ENCODE data around the gene KIAA1217.
"Not testable (repeated sequence)": the region's sequence is repeated elsewhere in the genome, so short reads cannot be mapped to it uniquely, and the experiment has no call there.

KIAA1217 gene

GRCh38 chr10:24469993-24470392, 261.1 kb downstream of the KIAA1217 start:
- H3K27ac Mint-ChIP-seq, result no peak overlapping the region
- ATAC-seq (replicated peaks), result no peak
- H3K4me3 Mint-ChIP-seq, result no peak overlapping the region
- no peaks in the 10 kb centered on the region for H3K4me1 Mint-ChIP-seq (ENCODE audit: low read depth in 2 of 2)
- DNase-seq, result no peak
- peaks cover 23 to 26% of the 10 kb centered on the region in 2 donors for H3K27me3 Mint-ChIP-seq
- peaks cover 0 to 9% of the 10 kb centered on the region in 2 donors for H3K9me3 Mint-ChIP-seq
- no peaks in the 10 kb centered on the region for H3K36me3 Mint-ChIP-seq (ENCODE audit: insufficient read depth)

- peaks cover 1 to 9% of the 10 kb centered on the region in 2 donors for H3K9me3 Mint-ChIP-seq
- no peak for ATAC-seq (replicated peaks)
- peaks cover 28 to 45% of the 10 kb centered on the region in 2 donors for H3K27me3 Mint-ChIP-seq
- DNase-seq, result no peak
- no peak overlapping the region for H3K4me3 Mint-ChIP-seq
- H3K27ac Mint-ChIP-seq, result no peak overlapping the region
- no peaks in the 10 kb centered on the region for H3K36me3 Mint-ChIP-seq (ENCODE audit: insufficient read depth)
- no peaks in the 10 kb centered on the region for H3K4me1 Mint-ChIP-seq (ENCODE audit: low read depth in 2 of 2)
Observed at GRCh38 chr10:24475598-24475997, 266.7 kb downstream of the KIAA1217 start.

- DNase-seq (no peak), ATAC-seq (replicated peaks) (no peak)
- Mint-ChIP-seq H3K27ac (no peak overlapping the region), H3K4me3 (no peak overlapping the region), H3K9me3 (peaks cover 1 to 9% of the 10 kb centered on the region in 2 donors), H3K27me3 (peaks cover 30 to 36% of the 10 kb centered on the region in 2 donors), H3K4me1 (ENCODE audit: low read depth in 2 of 2) (no peaks in the 10 kb centered on the region), H3K36me3 (ENCODE audit: insufficient read depth) (no peaks in the 10 kb centered on the region)
Observed at GRCh38 chr10:24476913-24477701, 268.2 kb downstream of the KIAA1217 start.

GRCh38 chr10:24477915-24478314, 269.0 kb downstream of the KIAA1217 start:
- Mint-ChIP-seq H3K27me3 (peaks cover 25 to 29% of the 10 kb centered on the region in 2 donors), H3K4me1 (ENCODE audit: low read depth in 2 of 2) (no peaks in the 10 kb centered on the region), H3K27ac (no peak overlapping the region), H3K9me3 (peaks cover 1 to 6% of the 10 kb centered on the region in 2 donors), H3K36me3 (ENCODE audit: insufficient read depth) (no peaks in the 10 kb centered on the region), H3K4me3 (no peak overlapping the region)
- DNase-seq (no peak), ATAC-seq (replicated peaks) (no peak)

- no peak for ATAC-seq (replicated peaks)
- peaks cover 0 to 1% of the 10 kb centered on the region in 2 donors for H3K9me3 Mint-ChIP-seq
- DNase-seq, result no peak
- no peaks in the 10 kb centered on the region for H3K4me1 Mint-ChIP-seq (ENCODE audit: low read depth in 2 of 2)
- no peak overlapping the region for H3K4me3 Mint-ChIP-seq
- peaks cover 13 to 18% of the 10 kb centered on the region in 2 donors for H3K27me3 Mint-ChIP-seq
- H3K27ac Mint-ChIP-seq, result no peak overlapping the region
- H3K36me3 Mint-ChIP-seq (ENCODE audit: insufficient read depth), result no peaks in the 10 kb centered on the region
Observed at GRCh38 chr10:24479806-24480205, 270.9 kb downstream of the KIAA1217 start.

- no peak for ATAC-seq (replicated peaks)
- no peak overlapping the region for H3K27ac Mint-ChIP-seq
- H3K4me3 Mint-ChIP-seq, result no peak overlapping the region
- peaks cover 1% of the 10 kb centered on the region in 2 donors for H3K9me3 Mint-ChIP-seq
- H3K4me1 Mint-ChIP-seq (ENCODE audit: low read depth in 2 of 2), result no peaks in the 10 kb centered on the region
- H3K36me3 Mint-ChIP-seq (ENCODE audit: insufficient read depth), result no peaks in the 10 kb centered on the region
- no peak for DNase-seq
- H3K27me3 Mint-ChIP-seq, result peaks cover 15 to 16% of the 10 kb centered on the region in 2 donors
Observed at GRCh38 chr10:24480447-24480846, 271.5 kb downstream of the KIAA1217 start.

GRCh38 chr10:24481241-24481640, 272.3 kb downstream of the KIAA1217 start:
- Mint-ChIP-seq H3K27ac (no peak overlapping the region), H3K36me3 (ENCODE audit: insufficient read depth) (no peaks in the 10 kb centered on the region), H3K4me3 (no peak overlapping the region), H3K9me3 (peaks cover 1 to 9% of the 10 kb centered on the region in 2 donors), H3K27me3 (peaks cover 18% of the 10 kb centered on the region in 2 donors), H3K4me1 (ENCODE audit: low read depth in 2 of 2) (no peaks in the 10 kb centered on the region)
- no peak for ATAC-seq (replicated peaks)
- no peak for DNase-seq

- H3K4me1 Mint-ChIP-seq (ENCODE audit: low read depth in 2 of 2); DNase-seq; H3K4me3 Mint-ChIP-seq; ATAC-seq (replicated peaks); H3K27ac Mint-ChIP-seq; H3K9me3 Mint-ChIP-seq; H3K36me3 Mint-ChIP-seq (ENCODE audit: insufficient read depth): not testable (repeated sequence)
- peaks cover 22% of the 10 kb centered on the region in 2 donors for H3K27me3 Mint-ChIP-seq
Observed at GRCh38 chr10:24482713-24483112, 273.8 kb downstream of the KIAA1217 start.

GRCh38 chr10:24483701-24484100, 274.8 kb downstream of the KIAA1217 start:
- Mint-ChIP-seq H3K27ac (no peak overlapping the region), H3K27me3 (peaks cover 22 to 32% of the 10 kb centered on the region in 2 donors), H3K36me3 (ENCODE audit: insufficient read depth) (no peaks in the 10 kb centered on the region), H3K4me1 (ENCODE audit: low read depth in 2 of 2) (no peaks in the 10 kb centered on the region), H3K4me3 (no peak overlapping the region), H3K9me3 (peaks cover 1 to 9% of the 10 kb centered on the region in 2 donors)
- DNase-seq (no peak), ATAC-seq (replicated peaks) (peak; percentile 40)

GRCh38 chr10:24484771-24485170, 275.8 kb downstream of the KIAA1217 start:
- DNase-seq, result no peak
- no peak overlapping the region for H3K27ac Mint-ChIP-seq
- no peaks in the 10 kb centered on the region for H3K36me3 Mint-ChIP-seq (ENCODE audit: insufficient read depth)
- H3K27me3 Mint-ChIP-seq, result peaks cover 22 to 33% of the 10 kb centered on the region in 2 donors
- no peaks in the 10 kb centered on the region for H3K4me1 Mint-ChIP-seq (ENCODE audit: low read depth in 2 of 2)
- no peak for ATAC-seq (replicated peaks)
- H3K4me3 Mint-ChIP-seq, result no peak overlapping the region
- H3K9me3 Mint-ChIP-seq, result peaks cover 1 to 9% of the 10 kb centered on the region in 2 donors

GRCh38 chr10:24485304-24485703, 276.4 kb downstream of the KIAA1217 start:
- ATAC-seq (replicated peaks), result no peak
- Mint-ChIP-seq H3K9me3 (peaks cover 1 to 9% of the 10 kb centered on the region in 2 donors), H3K4me3 (no peak overlapping the region), H3K27ac (no peak overlapping the region), H3K36me3 (ENCODE audit: insufficient read depth) (no peaks in the 10 kb centered on the region), H3K4me1 (ENCODE audit: low read depth in 2 of 2) (no peaks in the 10 kb centered on the region), H3K27me3 (peaks cover 21 to 33% of the 10 kb centered on the region in 2 donors)
- DNase-seq, result no peak

GRCh38 chr10:24488631-24489030, 279.7 kb downstream of the KIAA1217 start:
- H3K27me3 Mint-ChIP-seq, result peaks cover 16 to 34% of the 10 kb centered on the region in 2 donors

GRCh38 chr10:24493165-24493564, 284.2 kb downstream of the KIAA1217 start:
- Mint-ChIP-seq H3K9me3 (no peaks in the 10 kb centered on the region), H3K36me3 (ENCODE audit: insufficient read depth) (no peaks in the 10 kb centered on the region), H3K4me1 (ENCODE audit: low read depth in 2 of 2) (no peaks in the 10 kb centered on the region), H3K4me3 (no peak overlapping the region), H3K27me3 (peaks cover 12 to 26% of the 10 kb centered on the region in 2 donors), H3K27ac (no peak overlapping the region)
- no peak for ATAC-seq (replicated peaks)
- DNase-seq, result no peak

More at GRCh38 chr10:24488631-24489030, 279.7 kb downstream of the KIAA1217 start:
- ATAC-seq (replicated peaks) (no peak), DNase-seq (no peak)
- no peaks in the 10 kb centered on the region for H3K4me1 Mint-ChIP-seq (ENCODE audit: low read depth in 2 of 2)
- H3K36me3 Mint-ChIP-seq (ENCODE audit: insufficient read depth), result no peaks in the 10 kb centered on the region
- H3K27ac Mint-ChIP-seq, result no peak overlapping the region
- peaks cover 0 to 9% of the 10 kb centered on the region in 2 donors for H3K9me3 Mint-ChIP-seq
- H3K4me3 Mint-ChIP-seq, result no peak overlapping the region

GRCh38 chr10:24494236-24494635, 285.3 kb downstream of the KIAA1217 start:
- Mint-ChIP-seq H3K36me3 (ENCODE audit: insufficient read depth) (no peaks in the 10 kb centered on the region), H3K9me3 (no peaks in the 10 kb centered on the region), H3K27ac (no peak overlapping the region), H3K27me3 (peaks cover 12 to 19% of the 10 kb centered on the region in 2 donors), H3K4me1 (ENCODE audit: low read depth in 2 of 2) (no peaks in the 10 kb centered on the region), H3K4me3 (no peak overlapping the region)
- DNase-seq (no peak), ATAC-seq (replicated peaks) (no peak)
